Retinal pigment epithelial cell (primary cell): ENCODE results near the gene ZNRD2.

ENCODE experiments used
- DNase-seq: peaks from one replicate; pipeline ENCODE4 v3.0.0-alpha.2; 2010; ENCODE audit warnings: low read depth
- H3K4me3 ChIP-seq: 2 replicates; pipeline ENCODE4 v1.5.1; 2011; ENCODE audit warnings: mild to moderate bottlenecking, low read length, control low read depth, moderate library complexity
- TF ChIP-seq, protein P1 (sequence below): conservative IDR thresholded peaks from 2 replicates; pipeline ENCODE4 v1.5.1; 2011; ENCODE audit warnings: low read depth, low read length, control low read depth, inconsistent platforms

The ZNRD2 gene

DNA sequence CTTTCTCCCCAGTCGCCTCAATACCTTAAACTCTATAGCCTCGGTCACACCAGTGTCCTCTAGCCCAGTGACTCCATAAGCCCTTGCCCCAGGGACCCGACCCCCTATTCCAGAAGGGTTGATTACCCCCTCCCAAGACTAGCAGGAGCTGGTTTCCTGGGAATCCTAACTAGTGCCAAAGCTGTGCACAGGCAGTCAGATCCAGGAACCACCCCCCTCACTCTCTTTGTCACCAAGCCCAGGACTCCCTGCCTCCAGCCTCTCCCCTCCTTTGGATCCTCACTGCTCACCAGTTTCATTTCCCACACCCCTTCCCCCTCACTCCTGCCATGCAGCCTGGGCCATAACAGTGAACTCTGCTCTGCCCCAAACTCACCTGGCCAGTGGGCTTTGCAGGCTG is 21.9 kb upstream of the ZNRD2 start:
- H3K4me3 ChIP-seq: no peak overlapping the region
- TF ChIP-seq, protein P1, sequence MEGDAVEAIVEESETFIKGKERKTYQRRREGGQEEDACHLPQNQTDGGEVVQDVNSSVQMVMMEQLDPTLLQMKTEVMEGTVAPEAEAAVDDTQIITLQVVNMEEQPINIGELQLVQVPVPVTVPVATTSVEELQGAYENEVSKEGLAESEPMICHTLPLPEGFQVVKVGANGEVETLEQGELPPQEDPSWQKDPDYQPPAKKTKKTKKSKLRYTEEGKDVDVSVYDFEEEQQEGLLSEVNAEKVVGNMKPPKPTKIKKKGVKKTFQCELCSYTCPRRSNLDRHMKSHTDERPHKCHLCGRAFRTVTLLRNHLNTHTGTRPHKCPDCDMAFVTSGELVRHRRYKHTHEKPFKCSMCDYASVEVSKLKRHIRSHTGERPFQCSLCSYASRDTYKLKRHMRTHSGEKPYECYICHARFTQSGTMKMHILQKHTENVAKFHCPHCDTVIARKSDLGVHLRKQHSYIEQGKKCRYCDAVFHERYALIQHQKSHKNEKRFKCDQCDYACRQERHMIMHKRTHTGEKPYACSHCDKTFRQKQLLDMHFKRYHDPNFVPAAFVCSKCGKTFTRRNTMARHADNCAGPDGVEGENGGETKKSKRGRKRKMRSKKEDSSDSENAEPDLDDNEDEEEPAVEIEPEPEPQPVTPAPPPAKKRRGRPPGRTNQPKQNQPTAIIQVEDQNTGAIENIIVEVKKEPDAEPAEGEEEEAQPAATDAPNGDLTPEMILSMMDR: no peak
- DNase-seq: no peak

DNA sequence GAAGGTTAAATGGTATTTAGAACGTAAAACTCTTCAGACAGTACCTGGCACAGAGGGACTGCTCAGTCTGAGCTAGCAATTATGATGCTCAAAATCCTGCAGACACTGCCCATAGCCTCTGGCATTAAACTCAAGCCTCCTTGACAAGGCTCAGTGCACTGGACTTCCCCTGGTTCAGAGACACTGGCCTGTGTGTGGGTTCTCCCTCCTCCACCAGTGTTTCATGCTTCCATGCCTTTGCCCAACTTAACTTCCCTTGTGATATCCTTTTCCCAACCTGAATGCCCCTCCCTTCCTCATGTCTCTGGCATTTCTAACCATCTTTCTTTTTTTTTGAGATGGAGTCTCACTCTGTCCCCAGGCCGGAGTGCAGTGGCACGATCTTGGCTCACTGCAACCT is 21.2 kb upstream of the ZNRD2 start:
- TF ChIP-seq, protein P1: no peak
- no peak for DNase-seq
- H3K4me3 ChIP-seq: no peak overlapping the region

DNA sequence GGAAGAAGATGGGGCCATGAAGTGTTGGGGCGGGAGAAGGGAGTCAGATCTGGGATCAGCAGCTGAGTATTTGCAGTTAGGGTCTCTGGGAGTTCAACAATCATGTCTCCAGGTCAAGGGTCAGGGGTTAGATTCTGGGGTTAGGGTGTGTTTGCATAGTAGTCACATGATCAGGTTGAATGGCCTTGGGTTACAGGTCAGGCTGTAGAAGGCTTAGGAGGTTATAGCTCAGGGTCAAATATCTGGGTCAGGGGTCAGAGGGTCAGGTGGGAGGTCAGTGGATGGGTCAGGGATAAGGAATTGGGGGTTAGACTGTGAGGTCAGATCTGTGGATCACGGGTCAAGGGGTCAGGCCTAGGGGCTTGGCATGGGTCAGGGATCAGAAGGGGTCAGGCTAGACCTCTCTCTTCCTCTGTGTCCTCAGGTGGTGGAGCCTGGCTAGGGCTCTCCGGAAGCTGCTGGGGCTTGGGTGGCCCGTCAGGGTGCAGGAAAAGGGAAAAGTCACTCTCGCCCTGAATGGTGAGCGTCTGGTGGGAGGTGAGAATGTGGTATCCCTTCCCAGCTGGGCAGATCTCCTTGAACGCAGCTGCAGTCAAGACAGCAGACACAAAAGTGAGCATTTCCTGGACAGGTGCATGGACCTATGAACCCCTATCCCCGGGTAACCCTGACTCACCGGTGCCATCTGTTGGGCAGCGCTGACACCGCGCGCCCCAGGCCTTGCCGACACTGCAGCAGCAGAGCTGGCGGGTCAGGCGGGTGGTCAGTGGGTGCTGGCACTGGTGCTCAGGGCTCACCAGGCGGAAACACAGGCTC is 18.5 kb upstream of the ZNRD2 start:
- TF ChIP-seq, protein P1: peak; percentile 63
- no peak overlapping the region for H3K4me3 ChIP-seq
- DNase-seq: no peak

DNA sequence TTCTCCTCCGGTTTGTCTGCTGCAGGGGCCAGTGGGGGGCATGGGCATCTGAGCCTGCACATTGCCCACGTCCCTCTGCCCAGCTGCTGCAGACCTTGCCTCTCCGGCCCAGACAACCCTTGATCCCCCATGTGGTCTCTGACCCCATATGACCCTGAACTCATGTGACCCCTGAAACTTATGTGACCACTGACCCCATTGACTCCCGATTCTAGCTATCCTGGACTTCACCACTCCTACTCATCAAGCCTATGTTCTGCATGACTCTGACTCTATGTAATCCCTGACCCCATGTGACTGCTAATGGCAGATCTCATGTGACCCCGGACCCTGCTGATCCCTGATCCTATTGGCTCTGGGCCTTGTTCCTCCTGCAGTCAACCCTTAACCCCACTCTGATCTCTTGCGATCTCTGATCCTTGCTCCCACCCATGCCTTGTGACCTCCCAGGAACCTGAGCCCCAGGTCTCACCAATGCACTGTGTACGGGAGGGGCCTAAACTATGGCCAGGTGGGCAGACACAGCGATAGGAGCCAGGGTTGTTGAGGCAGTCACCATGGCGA is 17.8 kb upstream of the ZNRD2 start:
- no peak for DNase-seq
- H3K4me3 ChIP-seq: no peak overlapping the region
- TF ChIP-seq, protein P1: no peak

DNA sequence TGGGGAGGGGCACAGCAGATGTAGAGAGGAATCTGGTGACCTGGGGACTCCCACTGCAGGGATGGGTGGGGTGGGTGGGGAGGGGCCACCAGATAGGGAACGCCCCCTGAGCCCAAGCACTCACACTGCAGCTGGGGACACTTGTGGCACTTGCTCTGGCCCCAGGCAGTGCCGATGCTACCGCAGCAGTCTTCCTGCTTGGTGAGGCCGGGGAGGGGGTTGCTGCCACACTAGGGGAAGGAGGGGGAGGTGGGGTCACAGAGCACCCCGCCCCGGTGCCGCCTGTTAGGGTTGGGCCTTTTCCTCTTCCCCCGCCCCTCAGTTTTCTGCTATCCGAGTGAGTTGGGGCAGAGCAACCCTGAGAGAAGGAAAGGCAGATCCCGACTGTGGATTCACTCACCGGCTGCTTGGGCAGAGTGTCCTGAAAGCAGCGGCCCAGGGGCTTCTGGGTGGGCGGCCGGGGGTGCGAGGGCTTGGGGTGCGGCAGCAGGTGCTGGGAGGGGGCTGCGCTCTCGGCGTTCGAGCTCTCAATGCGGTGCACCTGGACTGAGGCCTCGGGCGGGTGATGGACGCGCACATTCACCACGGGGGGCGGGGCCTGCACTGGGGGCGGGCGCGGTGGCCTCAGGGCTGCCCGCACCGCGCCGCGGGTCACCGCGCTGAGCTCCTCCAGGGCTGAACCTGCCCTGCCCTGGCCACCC is 16.8 kb upstream of the ZNRD2 start:
- peak overlapping the region; percentile 15 for H3K4me3 ChIP-seq
- DNase-seq: no peak
- TF ChIP-seq, protein P1: no peak

DNA sequence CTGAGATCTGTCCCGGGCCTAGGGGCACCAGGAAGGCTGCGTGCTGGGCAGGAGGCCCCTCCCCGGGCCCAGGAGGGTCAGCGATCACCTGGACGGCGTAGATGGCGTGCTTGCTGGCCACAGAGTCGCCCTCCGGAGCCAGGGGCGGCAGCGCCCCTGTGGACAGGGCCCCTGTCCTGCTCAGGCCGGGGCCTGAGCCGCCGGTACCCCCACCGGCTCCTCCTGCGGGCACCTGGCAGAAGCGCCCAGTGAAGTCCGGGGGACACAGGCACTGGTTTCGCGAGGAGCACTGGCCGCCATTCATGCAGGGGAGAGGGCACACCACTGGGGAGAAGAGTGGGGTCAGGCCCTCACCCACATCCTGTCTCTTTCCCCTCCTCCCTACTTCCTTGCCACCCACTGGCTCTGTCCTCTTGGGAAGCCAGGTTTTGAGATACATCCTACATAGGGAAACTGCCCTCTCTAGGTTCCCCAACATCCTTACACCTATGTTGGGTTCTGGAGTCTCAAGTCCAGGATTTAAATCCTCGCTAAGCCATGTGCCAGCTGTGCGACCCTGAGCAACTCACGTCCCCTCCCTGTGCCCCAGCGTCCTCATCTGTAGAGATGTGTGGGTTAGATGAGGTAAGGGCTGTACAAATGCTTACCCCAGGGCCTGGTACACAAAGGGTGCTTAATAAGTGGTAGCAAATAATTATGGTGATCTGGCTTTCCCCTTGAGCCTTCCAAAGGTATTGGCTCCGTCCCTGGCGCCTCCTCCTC is 16.0 kb upstream of the ZNRD2 start:
- H3K4me3 ChIP-seq: no peak overlapping the region
- TF ChIP-seq, protein P1: no peak
- no peak for DNase-seq
